ENCODE data around the gene GALNTL6. TPM values are rescaled to one million over a fixed set of nuclear protein-coding genes. Genes with fewer than 3 reads are reported as not detected.

GALNTL6 gene
- total RNA-seq, 1 experiment from 2014 or later: not detected

DNA sequence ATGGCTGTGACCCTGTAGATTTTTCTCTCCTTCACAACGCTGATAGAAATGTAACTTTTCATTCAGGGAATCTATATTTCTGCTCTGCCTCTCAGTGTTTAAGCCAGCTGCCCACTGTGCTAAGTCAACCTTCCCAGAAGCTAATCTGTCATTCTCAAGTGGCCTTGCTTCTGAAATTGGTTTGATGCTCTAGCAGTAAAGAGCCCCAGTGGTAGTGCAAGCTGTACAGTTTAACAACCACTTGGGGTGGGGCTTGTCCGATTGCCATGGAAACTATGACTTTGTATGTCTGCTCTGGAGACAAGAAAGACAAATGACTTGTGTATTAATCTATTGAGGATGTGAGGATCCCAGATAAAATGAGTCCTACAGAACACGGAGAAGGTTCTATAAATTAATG, 734.5 kb downstream of the GALNTL6 start (continued):
- TF ChIP-seq, protein P1, sequence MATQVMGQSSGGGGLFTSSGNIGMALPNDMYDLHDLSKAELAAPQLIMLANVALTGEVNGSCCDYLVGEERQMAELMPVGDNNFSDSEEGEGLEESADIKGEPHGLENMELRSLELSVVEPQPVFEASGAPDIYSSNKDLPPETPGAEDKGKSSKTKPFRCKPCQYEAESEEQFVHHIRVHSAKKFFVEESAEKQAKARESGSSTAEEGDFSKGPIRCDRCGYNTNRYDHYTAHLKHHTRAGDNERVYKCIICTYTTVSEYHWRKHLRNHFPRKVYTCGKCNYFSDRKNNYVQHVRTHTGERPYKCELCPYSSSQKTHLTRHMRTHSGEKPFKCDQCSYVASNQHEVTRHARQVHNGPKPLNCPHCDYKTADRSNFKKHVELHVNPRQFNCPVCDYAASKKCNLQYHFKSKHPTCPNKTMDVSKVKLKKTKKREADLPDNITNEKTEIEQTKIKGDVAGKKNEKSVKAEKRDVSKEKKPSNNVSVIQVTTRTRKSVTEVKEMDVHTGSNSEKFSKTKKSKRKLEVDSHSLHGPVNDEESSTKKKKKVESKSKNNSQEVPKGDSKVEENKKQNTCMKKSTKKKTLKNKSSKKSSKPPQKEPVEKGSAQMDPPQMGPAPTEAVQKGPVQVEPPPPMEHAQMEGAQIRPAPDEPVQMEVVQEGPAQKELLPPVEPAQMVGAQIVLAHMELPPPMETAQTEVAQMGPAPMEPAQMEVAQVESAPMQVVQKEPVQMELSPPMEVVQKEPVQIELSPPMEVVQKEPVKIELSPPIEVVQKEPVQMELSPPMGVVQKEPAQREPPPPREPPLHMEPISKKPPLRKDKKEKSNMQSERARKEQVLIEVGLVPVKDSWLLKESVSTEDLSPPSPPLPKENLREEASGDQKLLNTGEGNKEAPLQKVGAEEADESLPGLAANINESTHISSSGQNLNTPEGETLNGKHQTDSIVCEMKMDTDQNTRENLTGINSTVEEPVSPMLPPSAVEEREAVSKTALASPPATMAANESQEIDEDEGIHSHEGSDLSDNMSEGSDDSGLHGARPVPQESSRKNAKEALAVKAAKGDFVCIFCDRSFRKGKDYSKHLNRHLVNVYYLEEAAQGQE (IDR thresholded peaks at IDR 0.05; ENCODE audit: low read depth): no peak
- TF ChIP-seq CBX3 (IDR thresholded peaks at IDR 0.05; ENCODE audit: low read depth) (no peak), SIN3A (IDR thresholded peaks at IDR 0.05; ENCODE audit: low read depth) (no peak)

- Histone ChIP-seq H3K36me3 (ENCODE audit: control insufficient read depth in 1 of 2, insufficient read depth in 2 of 2, low read length in 2 of 2) (no peaks in the 10 kb centered on the region), H3K79me2 (ENCODE audit: insufficient read depth, low read length) (no peaks in the 10 kb centered on the region), H3K4me1 (ENCODE audit: control insufficient read depth in 1 of 2, insufficient read depth in 2 of 2, low read length in 2 of 2) (no peaks in the 10 kb centered on the region), H3K27me3 (ENCODE audit: insufficient read depth, low read length) (no peaks in the 10 kb centered on the region), H2AFZ (ENCODE audit: low read depth, low read length, poor library complexity, severe bottlenecking) (no peak overlapping the region), H3K4me2 (ENCODE audit: low read length) (no peak overlapping the region), H3K4me3 (replicated peaks in 1 of 2; ENCODE audit: low read depth in 1 of 2, low read length in 2 of 2) (no peak overlapping the region), H4K20me1 (ENCODE audit: insufficient read depth) (no peaks in the 10 kb centered on the region), H3K9me2 (ENCODE audit: insufficient read depth) (no peaks in the 10 kb centered on the region), H3K9ac (ENCODE audit: low read length) (no peak overlapping the region), H3K9me3 (ENCODE audit: control insufficient read depth in 1 of 2, insufficient read depth in 1 of 2, low read depth in 1 of 2, low read length in 2 of 2) (no peaks in the 10 kb centered on the region), H3K27ac (ENCODE audit: low read depth, low read length) (no peak overlapping the region)
- TF ChIP-seq RAD21 (IDR thresholded peaks at IDR 0.05; ENCODE audit: low read depth): no peak
- TF ChIP-seq CTCF (IDR thresholded peaks at IDR 0.05 in 2 of 3, conservative IDR thresholded peaks at IDR 0.05 in 1 of 3; ENCODE audit: borderline replicate concordance in 1 of 3, insufficient read depth in 1 of 3, low read depth in 2 of 3, low read length in 2 of 3): no peak
- TF ChIP-seq ATF3 (IDR thresholded peaks at IDR 0.05): no peak
- TF ChIP-seq ELF1 (IDR thresholded peaks at IDR 0.05; ENCODE audit: borderline replicate concordance, low read depth): no peak
- TF ChIP-seq FOSL1 (IDR thresholded peaks at IDR 0.05; ENCODE audit: low read depth): no peak
- TF ChIP-seq, protein P2, sequence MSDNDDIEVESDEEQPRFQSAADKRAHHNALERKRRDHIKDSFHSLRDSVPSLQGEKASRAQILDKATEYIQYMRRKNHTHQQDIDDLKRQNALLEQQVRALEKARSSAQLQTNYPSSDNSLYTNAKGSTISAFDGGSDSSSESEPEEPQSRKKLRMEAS (IDR thresholded peaks at IDR 0.05): no peak
- TF ChIP-seq ZBTB33 (IDR thresholded peaks at IDR 0.05; ENCODE audit: extremely low read depth, insufficient replicate concordance, low read length): no peak
- TF ChIP-seq POLR2A (IDR thresholded peaks at IDR 0.05; ENCODE audit: borderline replicate concordance, extremely low read depth, insufficient read depth, insufficient read length): no peak
- TF ChIP-seq TCF7L2 (IDR thresholded peaks at IDR 0.05; ENCODE audit: borderline replicate concordance, extremely low read depth, insufficient read depth, insufficient read length): no peak
- TF ChIP-seq CBX3 (IDR thresholded peaks at IDR 0.05; ENCODE audit: low read depth): no peak
- TF ChIP-seq ZFX (IDR thresholded peaks at IDR 0.05): no peak
- TF ChIP-seq SP1 (IDR thresholded peaks at IDR 0.05; ENCODE audit: low read depth): no peak
- TF ChIP-seq SIN3A (IDR thresholded peaks at IDR 0.05; ENCODE audit: low read depth): no peak
- TF ChIP-seq ZNF274 (IDR thresholded peaks at IDR 0.05; ENCODE audit: low read depth, low read length): no peak
- TF ChIP-seq SRF (IDR thresholded peaks at IDR 0.05; ENCODE audit: low read depth): no peak
- TF ChIP-seq YY1 (IDR thresholded peaks at IDR 0.05; ENCODE audit: extremely low read depth, insufficient replicate concordance, low read depth, low read length): no peak
- no peak for TF ChIP-seq EZH2 (IDR thresholded peaks at IDR 0.05)
- TF ChIP-seq EGR1 (IDR thresholded peaks at IDR 0.05; ENCODE audit: low read depth): no peak
- no TSS peak for BruUV-seq (replicated peaks)
- intact Hi-C loops (cut with micrococcal nuclease): no loop called here
- RAD21 ChIA-PET (ENCODE audit: low non-redundant PET in 1 of 2, low total read pairs in 2 of 2, uncharacterized antibody in 2 of 2, unreplicated experiment in 2 of 2): no interaction called here
- POLR2A ChIA-PET: no interaction called here
- ATAC-seq (no peak), DNase-seq (ENCODE audit: low read depth, low spot score) (no peak)
- CTCF ChIA-PET: no interaction called here
Measured at GRCh38 chr4:172553216-172553615, 740.0 kb downstream of the GALNTL6 start.
